GM19324 (cell line): ENCODE results near the gene F11.
"Not testable (repeated sequence)": the region's sequence is repeated elsewhere in the genome, so short reads cannot be mapped to it uniquely, and the experiment has no call there.

Experiments
- ATAC-seq: cut with Tn5 transposase; IDR thresholded peaks from one replicate; pipeline ENCODE4 v1.9.1; 2021; ENCODE audit warnings: mild to moderate bottlenecking, moderate library complexity; ENCODE audit not compliant: unreplicated experiment, low FRiP score

The F11 gene

DNA sequence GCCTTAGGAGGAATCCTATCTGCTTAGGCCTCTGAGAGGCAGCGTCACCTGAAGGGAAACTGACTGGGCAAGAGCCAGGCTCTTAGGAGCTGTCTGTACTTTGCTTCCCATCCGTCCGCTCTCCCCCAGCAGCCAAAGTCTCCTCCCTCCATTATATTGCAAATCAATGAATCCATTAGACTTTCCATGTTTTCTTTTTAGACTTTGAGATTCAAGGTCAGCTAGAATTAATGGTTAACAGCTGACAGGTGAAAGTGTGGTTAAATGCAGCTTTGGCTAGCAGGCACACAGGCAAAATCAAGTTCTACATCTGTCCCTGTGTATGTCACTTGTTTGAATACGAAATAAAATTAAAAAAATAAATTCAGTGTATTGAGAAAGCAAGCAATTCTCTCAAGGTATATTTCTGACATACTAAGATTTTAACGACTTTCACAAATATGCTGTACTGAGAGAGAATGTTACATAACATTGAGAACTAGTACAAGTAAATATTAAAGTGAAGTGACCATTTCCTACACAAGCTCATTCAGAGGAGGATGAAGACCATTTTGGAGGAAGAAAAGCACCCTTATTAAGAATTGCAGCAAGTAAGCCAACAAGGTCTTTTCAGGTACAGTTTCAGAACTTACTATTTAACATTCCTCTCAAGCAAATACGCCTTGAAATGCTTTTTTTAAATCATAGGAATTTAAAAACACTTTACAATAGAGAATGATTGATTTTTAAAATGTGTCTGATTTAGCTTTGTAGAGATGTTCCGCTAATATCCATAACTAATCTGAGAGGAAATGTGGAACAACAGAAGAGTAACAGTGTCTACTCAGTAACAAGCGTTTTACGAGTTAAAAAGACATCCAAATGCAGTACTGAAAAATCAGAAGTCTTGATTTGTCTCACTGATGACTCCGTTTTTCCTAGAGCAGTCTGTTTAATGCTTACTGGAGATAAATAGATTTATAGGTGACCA is at the start of gene F11:
TSS of gene F11 (plus strand) at position 507 of the 970 bp plus-strand sequence. CDS start 948 bp downstream, outside the sequence.
- ATAC-seq, result no peak

DNA sequence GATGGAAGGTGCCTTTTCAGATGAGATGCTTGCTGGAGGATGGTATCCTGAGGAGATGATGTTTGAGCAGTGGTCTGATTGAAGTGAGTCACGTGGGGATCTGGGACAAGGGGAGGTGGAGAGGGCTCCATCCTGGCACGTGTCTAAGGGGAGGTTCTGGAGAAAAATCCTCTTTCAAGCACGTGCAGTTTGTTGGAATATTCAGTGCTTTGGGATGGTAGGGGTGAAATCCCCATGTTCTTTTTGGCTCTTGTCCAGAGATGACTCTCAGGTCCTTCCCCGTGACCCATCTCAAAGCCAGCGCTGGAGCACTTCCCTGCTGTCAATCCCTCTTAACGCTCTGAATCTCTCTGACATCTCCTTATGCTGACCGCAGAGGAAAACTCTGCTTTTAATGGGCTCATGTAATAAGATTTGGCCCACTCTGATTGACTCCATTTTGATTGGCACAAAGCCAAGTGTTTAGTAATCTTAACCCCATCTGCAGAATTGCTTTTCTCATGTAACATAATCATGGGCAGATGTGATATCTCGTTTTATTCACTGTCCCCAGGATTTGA is 49.4 kb upstream of the F11 start:
- no peak for ATAC-seq

DNA sequence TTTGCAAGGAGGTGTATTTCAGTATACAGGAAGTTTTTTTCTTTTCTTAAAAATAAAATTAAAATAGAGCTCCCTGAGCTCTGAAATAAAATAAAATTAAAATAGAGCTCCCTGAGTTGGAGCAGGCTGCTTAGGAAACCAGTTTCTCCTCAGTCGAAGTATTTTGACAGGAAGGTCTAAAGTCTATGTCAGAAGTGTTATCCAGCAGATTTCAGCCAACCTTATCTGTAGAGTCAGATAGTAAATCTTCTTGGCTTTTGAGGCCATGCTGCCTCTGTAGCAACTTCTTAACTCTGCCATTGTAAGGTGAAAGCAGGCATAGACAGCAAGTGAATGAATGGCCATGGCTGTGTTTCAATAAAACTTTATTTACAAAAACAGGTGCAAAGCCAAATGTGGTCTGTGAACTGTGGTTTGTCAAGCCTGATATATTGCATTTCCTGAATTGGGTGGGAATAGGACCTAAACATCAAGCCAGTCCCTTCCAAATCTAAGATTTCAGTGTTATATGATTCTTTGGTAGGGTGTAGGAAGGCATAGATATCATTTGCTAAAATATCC is 48.2 kb upstream of the F11 start:
- ATAC-seq, result no peak

DNA sequence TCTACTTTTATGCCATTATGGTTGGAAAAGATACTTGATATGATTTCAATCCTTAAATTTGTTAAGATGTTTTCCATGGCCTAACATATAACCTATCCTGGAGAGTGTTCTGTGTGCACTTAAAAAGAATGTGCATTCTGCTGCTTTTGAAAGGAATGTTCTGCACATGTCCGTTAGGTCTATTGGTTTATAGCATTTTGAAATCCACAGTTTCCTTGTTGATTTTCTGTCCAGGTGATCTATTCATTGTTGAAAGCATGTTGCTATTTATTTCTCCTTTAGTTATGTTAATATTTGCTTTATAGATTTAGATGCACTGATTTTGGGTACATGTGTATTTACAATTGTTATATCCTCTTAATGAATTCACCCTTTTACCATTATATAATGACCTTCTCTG is 44.4 kb upstream of the F11 start:
- ATAC-seq, result no peak

DNA sequence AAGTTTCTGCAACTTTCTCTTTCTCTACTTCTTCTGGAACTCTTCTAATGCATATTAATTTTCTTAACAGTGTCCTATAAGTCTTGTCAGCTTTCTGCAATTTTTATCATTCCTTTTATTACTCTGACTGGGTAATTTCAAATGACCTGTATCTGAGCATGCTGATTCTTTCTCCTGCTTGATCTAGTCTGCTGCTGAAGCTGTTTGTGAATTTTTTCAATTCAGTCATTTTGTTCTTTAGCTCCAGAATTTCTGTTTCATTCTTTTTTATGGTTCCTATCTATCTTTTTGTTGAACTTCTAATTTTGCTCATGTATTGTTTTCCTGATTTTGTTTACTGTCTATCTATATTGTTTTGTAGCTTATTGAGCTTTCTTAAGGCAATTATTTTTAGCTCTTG is 40.1 kb upstream of the F11 start:
- ATAC-seq, result no peak

DNA sequence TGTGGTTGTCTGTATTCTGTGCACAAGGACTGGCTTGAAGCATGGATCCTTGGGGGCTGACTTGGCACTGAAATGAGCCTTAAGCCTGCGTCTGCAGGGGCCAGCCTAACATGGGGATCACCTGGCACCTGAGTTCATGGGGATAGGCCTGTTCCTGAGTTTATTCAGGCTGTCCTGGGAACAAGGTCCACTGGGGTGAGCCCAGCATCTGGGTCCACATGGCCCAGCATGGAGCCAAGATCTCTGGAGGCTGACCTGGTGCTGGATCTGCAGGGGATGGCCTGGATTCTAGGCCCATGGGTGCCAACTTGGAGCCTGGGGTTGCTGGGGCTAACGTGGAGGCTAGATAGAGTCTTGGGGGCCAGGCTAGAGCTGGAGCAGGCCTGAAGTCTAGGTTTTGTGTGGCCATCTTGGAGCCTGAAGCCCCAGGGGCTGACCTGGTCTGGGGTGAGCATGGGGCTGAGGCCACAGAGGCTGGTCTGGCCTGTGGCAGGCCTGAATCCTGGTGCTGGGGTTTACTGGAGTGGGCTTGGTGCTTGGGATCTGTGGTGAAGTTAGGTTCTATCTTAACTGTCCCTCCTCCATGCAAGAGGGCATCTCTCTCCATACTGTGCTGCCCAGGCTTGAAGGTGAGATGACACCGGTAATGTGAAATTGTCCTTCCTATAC is 39.3 kb upstream of the F11 start:
- ATAC-seq, result no peak

DNA sequence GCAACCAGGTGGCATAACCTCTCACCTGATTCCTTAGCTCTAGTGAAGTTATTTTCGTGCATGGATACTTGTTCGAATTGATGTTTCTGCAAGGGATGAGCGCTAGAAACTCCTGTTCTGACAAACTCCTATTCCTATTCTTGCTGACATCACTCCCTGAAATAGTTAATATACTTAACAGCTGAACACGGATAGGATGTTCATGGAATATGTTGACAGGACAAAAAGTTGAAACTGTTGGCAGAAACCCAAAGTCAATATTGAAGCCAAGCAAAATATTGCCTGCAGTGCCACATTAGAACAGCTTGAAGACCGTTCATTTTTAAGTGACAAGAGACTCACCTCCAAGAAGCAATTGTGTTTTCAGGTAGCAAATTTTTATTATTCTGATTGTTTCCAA is 38.8 kb upstream of the F11 start, which contains the start of gene KLKB1:
TSS of gene KLKB1 (plus strand) at position 287 of the 400 bp plus-strand sequence. CDS start 689 bp downstream, outside the sequence.
- ATAC-seq, result no peak

DNA sequence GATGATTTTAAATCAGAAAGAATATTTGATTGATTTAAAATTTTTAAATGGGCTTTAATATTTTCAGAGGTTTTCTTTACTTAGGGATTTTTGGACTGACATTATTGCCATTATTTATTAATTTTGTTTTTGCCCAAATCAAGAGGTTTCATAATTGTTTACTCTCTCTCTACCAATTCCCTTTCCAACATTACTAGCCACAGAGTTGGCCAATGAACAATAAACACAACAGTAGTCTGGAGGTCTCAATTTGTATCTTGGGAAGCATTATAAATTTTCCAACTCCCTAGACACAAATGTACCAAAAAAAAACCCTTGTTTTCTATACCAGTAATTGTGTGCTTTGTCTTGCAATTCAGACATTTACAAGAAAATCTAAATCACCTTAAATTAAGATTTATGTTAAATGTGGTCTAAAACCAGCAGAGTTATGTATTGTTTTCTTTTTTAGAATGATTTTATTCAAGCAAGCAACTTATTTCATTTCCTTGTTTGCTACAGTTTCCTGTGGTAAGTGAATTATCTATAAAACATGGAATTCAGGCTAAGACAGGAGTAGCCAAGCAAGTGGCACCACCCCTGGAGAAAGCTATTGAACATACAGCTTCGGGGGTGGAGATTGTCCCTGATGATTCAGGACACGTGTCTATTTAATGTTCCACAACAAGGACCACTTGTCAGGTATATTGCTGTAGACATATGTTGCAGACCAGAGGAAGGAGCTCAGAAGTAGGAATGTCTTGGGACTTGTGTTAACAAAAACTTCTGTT is 38.1 kb upstream of the F11 start:
- no peak for ATAC-seq

DNA sequence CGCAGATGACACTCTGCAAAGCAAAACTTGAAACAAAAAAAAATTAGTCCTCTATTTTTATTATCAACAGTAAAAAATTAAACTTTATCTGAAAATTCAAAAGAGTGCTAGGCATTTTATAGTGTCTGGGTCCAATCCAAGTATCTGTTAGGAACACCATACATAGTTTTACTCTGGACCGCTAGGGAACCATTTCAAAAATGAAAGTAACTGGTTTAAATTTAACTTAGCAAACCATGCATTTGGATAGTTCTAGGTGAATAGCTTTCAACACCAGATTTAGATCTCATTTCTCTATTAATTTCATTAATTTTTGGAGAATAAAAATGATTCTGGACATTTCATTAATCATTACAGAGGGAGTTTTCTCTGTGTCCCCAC is 37.5 kb upstream of the F11 start:
- ATAC-seq, result no peak

DNA sequence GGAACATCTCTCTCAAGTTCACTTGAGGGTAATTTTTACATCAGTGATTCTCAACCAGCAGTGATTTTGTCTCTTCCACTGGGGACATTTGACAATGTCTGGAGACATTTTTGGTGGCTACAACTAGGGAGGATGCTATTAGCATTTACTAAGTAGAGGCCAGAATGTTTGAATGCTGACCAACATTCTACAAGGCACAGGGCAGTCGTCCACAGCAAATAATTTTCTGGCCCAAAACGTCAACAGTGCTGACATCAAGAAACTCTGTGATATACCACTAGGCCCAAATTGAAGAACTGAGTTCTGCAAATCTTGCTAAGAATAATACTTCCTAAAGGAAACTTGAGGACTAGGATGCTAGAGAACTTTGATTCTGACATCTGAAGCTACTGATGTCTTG is 31.6 kb upstream of the F11 start:
- ATAC-seq, result no peak

DNA sequence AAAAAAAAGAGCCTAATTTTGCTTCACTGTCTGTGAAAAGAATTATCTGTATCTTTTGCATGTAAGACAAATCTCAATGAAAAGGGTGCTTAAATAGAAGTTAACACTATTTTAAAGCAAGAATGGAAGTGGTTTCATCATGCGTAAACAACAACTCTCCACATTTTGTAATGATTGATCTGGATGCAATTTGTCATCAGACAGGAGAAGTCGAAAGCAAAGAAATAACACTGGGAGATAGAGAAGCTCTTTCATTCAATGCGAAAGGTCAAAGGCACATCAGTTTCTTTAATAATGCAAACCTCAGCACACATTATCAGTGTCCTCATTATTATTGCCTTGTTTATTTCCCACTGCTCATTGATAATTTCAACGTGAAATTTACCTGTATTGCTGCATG is 29.9 kb upstream of the F11 start:
- no peak for ATAC-seq

DNA sequence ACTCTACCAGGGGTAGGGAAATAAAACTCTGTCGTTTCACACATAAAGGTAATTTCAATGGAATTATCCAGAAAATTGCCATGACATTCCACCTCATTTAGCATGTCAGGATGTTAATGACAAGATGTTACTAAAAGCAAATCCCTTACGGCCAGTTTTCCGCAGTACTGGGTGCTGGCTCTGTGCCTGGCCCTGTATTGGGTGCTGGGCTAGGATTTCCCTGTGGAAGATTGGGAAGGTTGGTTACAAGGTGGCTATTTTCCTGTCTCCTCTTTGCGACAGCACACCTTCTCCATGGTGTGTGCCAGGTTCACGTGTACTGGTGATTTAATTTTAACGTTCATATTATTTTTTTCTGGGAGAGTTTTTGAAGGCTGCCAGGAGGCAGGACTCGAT is 25.5 kb upstream of the F11 start:
- ATAC-seq, result no peak

DNA sequence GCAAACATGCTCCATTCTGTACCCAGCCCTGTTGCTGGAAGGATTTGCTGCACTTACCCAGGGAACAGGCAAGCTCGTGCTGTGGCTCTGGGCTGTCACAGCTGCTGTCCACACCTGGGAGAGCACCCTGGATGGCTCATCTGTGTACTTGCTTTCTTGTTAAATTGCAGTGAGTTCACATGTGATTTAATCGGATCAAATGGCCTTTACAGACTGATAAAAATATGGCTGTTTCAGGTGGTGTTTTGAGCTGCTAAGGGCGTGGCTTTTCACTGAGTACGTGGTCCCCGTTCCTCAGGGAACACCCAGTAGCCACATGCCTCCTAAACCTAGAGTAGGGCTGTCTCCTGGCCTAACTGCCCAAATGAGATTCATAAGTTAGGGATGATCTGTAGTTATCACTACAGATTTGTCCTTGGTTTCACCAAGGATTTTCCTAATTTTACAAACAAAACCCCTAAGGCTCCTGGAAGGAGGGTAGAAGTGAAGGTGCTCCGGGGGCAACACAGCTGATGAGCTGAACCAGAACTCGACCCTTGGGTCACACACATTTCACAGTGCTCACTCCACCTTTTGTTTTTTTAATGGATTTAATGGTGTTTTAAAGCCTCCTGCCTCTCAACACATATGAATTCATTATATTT is 25.0 kb upstream of the F11 start:
- no peak for ATAC-seq

DNA sequence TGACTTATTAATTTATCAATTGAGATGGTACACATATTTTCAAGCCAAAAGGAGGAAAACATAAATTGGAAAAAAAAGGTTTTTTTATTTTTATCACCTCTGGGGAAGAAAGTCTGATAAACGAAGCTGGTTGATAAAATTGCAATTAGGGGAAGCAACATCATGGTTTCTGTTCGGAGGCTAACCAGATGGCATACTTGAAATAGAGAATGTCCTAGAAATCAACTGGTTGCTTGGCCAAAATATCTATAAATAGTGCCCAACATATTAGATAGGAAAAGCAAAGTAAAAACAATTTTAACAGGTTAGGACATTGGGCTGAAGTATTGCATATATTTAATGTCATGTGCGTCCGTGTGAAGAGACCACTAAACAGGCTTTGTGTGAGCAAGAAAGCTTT is 24.4 kb upstream of the F11 start:
- ATAC-seq, result no peak

DNA sequence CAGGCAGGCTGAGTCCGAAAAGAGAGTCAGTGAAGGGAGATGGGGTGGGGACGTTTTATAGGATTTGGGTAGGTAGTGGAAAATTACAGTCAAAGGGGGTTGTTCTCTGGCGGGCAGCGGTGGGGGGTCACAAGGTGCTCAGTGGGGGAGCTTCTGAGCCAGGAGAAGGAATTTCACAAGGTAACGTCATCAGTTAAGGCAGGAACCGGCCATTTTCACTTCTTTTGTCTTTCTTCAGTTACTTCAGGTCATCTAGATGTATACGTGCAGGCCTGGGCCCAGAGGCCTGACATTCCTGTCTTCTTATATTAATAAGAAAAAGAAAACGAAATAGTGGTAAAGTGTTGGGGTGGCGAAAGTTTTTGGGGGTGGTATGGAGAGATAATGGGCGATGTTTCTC is 24.0 kb upstream of the F11 start:
- ATAC-seq, result not testable (repeated sequence)

DNA sequence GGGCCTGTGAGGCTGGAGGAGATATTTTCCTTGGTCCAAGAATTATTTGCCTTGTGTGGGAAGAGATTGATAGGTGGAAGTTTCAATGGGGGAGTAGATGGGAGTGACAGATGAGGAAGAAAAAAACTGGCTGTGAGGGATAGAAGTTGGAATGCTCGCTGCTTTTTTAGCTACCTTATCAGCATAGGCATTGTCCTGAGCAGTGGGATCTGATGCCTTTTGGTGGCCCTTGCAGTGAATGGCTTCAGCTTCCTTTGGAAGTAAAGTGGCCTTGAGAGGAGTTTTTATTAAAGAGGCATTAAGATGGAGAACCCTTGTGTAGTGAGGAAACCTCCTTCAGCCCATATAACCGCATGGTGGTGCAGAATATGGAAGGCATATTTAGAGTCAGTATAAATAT is 22.7 kb upstream of the F11 start:
- no peak for ATAC-seq

DNA sequence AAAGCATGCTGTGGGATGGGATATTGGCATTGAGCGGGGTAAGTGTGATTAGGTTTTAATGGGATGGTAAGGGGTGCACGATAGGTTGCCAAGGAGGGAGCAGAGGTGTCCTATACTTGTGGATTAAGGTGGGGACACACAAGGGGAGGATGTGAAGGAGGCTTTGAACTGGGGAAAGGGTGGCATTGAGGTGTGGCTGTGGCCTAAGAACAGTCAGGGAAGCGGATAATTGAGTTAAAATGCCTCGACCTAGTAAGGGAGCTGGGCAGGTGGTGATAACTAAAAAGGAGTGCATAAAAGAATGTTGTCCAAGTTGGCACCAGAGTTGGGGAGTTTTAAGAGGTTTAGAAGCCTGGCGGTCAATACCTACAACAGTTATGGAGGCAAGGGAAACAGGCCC is 21.2 kb upstream of the F11 start:
- ATAC-seq, result no peak

DNA sequence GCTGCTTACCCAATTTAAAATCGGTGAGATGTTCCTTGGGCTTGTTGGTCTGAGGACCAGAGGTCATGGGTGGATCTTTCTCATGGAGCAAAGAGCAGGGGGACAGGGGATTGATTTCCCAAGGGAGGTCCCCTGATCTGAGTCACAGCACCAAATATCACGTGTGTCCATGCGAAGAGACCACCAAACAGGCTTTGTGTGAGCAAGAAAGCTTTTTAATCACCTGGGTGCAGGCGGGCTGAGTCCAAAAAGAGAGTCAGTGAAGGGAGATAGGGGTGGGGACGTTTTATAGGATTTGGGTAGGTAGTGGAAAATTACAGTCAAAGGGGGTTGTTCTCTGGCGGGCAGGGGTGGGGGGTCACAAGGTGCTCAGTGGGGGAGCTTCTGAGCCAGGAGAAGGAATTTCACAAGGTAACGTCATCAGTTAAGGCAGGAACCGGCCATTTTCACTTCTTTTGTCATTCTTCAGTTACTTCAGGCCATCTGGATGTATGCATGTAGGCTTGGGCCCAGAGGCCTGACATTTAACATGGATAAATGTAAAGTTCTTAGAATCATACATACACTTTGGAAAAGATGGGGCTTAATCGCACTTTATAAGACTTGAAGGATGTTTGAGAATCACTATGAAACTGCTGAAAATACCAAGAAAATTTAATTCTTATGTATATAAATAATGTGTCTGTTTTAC is 18.8 kb upstream of the F11 start:
- ATAC-seq, result not testable (repeated sequence)

DNA sequence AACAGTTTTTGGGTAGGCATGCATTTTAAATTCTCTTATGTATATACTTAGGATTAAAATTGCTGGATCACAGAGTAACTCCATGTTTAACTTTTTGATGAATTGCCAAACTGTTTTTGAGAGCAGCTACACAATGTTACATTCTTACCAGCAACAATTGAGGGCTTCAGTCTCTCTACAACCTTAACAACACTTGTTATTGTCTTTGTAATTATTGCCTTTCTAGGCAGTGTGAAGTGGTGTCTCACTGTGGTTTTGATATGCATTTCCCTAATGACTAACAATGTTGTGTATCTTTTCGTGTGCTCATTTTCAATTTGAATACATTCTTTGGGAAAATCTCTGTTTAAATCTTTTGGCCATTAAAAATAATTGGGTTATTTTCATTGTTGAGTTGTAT is 17.3 kb upstream of the F11 start:
- no peak for ATAC-seq
